ENCODE data around the gene RAB10. TPM values are rescaled to one million over a fixed set of nuclear protein-coding genes. Genes with fewer than 3 reads are reported as not detected.

Gene RAB10
- total and polyA plus RNA-seq, 9 of the 15 experiments (the other 6 are each of a cell fraction or from before 2014, with no cell fraction given) = 25.1 to 214 (median 157) TPM

DNA sequence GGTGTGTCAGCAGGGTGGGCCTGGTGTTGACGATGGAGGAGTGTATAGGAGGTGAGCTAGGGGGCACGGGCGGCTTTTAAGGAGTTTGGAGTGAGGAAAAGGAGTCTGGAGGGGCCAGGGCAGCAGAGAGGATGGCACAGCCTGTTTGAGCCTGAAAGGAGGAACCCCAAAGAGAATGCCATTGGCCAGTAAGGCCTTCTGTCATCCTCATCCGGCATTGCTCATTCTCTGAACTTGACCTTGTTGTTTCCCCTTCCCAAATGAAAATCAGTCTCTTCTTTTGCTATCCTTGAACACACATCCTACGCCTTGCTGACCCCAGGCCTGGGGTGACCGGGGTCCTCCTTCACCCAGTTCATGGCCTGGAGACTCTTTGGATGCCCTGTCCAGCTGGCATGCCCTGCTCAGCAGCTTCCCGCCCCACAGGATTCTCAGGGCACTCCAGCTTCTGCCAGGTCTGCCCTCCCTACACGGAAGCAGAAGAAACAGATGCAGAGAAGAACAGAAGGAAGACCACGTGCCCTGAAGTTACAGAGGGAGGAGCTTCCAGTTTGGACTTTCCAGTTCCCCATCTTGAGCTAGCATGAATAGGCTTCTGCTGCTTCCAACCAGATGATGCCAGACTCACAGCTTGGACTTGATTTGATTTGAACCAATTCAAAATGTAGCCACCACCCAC, 31.1 kb upstream of the RAB10 start (continued):
- TF ChIP-seq, protein P1, sequence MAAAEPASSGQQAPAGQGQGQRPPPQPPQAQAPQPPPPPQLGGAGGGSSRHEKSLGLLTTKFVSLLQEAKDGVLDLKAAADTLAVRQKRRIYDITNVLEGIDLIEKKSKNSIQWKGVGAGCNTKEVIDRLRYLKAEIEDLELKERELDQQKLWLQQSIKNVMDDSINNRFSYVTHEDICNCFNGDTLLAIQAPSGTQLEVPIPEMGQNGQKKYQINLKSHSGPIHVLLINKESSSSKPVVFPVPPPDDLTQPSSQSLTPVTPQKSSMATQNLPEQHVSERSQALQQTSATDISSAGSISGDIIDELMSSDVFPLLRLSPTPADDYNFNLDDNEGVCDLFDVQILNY (CRISPR knock-in tag; IDR thresholded peaks at IDR 0.05) = no peak
- TF ChIP-seq USF2 (CRISPR knock-in tag; IDR thresholded peaks at IDR 0.05) = 0 out of 2 replicates have a peak, but pooled peaks have one; percentile 24
- no peak for TF ChIP-seq SREBF1 (IDR thresholded peaks at IDR 0.05; ENCODE audit: borderline replicate concordance, low read depth, low read length)
- TF ChIP-seq NFRKB (IDR thresholded peaks at IDR 0.05; ENCODE audit: low read depth) = no peak

DNA sequence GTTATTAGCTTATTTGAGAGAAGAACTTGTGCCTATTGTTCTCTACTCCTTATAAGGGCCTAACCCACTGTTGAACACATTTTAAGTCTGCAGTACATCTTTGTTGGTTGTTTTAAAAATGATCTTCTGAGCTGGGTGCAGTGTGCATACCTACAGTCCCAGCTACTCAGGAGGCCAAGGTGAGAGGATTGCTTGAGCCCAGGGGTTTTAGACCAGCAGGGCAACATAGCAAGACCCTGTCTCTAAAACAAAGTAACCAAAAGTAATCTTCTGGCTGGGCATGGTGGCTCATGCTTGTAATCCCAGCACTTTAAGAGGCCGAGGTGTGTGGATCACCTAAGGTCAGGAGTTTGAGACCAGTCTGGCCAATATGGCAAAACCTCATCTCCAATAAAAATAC, 25.8 kb upstream of the RAB10 start:
- H3K9me1 ChIP-seq (ENCODE audit: control insufficient read depth, insufficient read depth, low read length) = no peaks in the 10 kb centered on the region
- H3K4me2 ChIP-seq (ENCODE audit: insufficient read depth, low read length) = no peak overlapping the region
- H3K36me3 ChIP-seq (ENCODE audit: control insufficient read depth, insufficient read depth, low read length) = no peaks in the 10 kb centered on the region; the same call in 2 of the 3 replicates
- in situ Hi-C loops (cut with MboI) (no loop called here), intact Hi-C loops (cut with micrococcal nuclease) (no loop called here)
- FAIRE-seq = no peak
- no peak for ATAC-seq
- no TSS peak for BruUV-seq (replicated peaks)
- ChIA-PET POLR2A (interaction anchor here (0.7 kb wide), 1 partner anchor 48 kb away, joined by 3 read pairs; no protein-coding TSS in a partner anchor), CTCF (ENCODE audit: low intra/inter-chr PET ratio) (no interaction called here)
- no peaks in the 10 kb centered on the region for H4K20me1 ChIP-seq (replicated peaks; ENCODE audit: control insufficient read depth, insufficient read depth, low read length)
- no peaks in the 10 kb centered on the region for H3K9me3 ChIP-seq (replicated peaks; ENCODE audit: control insufficient read depth, insufficient read depth, low read depth, low read length)
- peaks cover 9 to 21% of the 10 kb centered on the region in 2 experiments; a peak in 4 of 5 replicates for H3K4me1 ChIP-seq (replicated peaks in 1 of 2; ENCODE audit: control insufficient read depth in 2 of 2, insufficient read depth in 2 of 2, low read length in 2 of 2)
- no peak for TF ChIP-seq GTF2A2 (tag; IDR thresholded peaks at IDR 0.05)
- TF ChIP-seq, protein P2, sequence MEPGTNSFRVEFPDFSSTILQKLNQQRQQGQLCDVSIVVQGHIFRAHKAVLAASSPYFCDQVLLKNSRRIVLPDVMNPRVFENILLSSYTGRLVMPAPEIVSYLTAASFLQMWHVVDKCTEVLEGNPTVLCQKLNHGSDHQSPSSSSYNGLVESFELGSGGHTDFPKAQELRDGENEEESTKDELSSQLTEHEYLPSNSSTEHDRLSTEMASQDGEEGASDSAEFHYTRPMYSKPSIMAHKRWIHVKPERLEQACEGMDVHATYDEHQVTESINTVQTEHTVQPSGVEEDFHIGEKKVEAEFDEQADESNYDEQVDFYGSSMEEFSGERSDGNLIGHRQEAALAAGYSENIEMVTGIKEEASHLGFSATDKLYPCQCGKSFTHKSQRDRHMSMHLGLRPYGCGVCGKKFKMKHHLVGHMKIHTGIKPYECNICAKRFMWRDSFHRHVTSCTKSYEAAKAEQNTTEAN (CRISPR knock-in tag; IDR thresholded peaks at IDR 0.05) = no peak
- no peak overlapping the region for H2AFZ ChIP-seq (ENCODE audit: low read depth, low read length)
- H3K79me2 ChIP-seq (ENCODE audit: control insufficient read depth, insufficient read depth, low read length) = no peaks in the 10 kb centered on the region
- no peaks in the 10 kb centered on the region for H3K27me3 ChIP-seq (ENCODE audit: control insufficient read depth in 2 of 2, insufficient read depth in 2 of 2, low read length in 2 of 2)
- 62% methylated on average over 1 of the region's 1 CpG for WGBS (ENCODE audit: insufficient coverage, low coverage, missing lambda C conversion rate)
- H3K27ac ChIP-seq (ENCODE audit: extremely low read depth, low read depth, low read length) = no peak overlapping the region
- DNase-seq (ENCODE audit: extremely low read depth in 1 of 4, low spot score in 3 of 4) = no peak
- no peak overlapping the region for H3K9ac ChIP-seq (ENCODE audit: insufficient read depth in 1 of 2, low read depth in 2 of 2, low read length in 2 of 2)
- H3K4me3 ChIP-seq = no peak overlapping the region
